Measurements from ENCODE around the gene HOXC10.

The HOXC10 gene

DNA sequence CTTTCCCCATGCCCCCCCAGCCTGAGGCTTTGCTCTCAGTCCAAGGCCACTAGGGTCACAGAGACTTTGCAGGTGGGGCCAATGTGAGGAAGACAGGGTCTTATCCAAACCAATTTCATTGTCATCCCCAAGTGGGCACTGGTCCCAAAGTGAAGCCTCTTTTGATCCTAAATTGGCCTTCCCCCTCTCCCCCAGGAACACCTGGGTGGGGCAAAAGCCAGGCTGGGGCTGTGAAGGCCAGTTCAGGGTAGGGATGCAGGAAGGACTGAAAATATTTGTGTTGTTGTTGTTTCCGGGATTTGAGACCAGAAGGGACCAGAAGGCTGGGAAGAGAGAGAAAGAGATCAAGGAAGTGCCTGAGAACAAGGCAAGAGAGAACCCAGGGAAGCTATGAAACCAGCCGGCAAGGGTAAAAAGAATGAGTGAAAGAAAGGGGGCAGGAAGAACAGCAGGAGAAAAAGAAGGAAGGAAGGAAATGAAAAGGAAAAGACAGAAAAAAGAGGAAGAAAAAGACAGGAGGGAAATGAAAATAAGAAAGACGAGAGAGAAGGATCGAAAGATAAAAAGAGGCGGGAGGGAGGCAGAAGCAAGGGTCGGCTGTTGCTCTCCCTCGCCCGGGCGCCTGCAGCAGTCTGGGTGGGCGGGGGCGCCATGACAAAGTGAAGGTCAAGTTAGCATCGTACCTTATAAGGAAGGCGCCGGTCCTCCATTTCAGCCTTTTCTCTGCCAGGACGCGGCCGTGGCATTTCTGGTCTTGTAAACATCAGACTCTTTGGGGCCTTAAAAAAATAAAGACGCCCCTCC is 19.5 kb upstream of the HOXC10 start:
- no peak for DNase-seq (ENCODE audit: low read depth in 2 of 2)

DNA sequence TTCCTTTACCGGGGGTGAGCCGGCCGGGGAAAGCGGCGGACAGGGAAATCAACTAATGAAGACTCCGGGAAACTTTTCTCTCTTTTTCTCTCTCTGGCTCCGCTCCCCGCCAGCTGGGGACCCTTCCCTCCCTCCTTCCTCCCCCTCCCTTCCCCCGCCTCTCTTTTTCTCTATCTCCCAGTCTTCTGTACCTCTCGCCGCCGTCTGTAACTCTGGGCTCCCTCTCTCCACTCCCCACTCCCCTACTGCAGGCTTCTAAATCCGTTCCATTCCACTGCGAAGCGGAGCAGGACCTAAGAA is 18.9 kb upstream of the HOXC10 start:
- DNase-seq (ENCODE audit: low read depth in 2 of 2), result no peak

DNA sequence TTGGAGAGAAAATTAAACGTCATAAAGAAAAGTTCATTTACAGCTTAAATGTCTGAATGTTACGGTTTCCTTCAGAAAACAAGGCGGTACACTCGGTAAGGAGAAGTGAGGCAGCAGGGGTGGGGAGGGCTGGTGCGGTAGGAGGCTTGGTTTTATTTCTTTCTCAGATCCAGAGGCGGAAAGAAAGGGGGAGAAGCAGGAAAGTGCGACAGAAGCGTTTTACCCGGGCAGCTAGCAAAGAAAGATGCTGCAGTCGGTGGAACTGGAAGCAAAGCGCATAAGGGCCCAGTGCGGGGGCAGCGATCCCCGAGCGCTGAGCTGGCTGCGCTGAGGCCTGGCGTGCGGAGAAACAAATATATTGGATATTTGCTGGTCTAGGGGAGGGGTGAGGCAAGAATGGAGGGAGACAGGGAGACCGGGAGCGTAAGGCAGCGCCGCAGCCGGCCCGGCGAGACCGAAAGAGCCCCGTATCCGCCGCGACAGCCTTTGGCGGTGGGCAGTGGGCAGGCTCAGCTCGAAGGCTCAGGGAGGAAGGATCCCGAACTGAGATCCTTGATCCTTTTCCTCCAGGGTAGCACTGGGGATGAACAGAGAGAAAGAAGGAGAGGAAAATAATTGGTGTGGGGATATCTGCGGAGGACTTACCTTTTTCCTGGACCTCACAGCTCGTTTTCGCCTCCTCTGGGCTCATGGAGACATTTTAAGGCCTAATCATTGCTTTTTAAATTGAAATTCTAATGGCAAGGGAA is 18.4 kb upstream of the HOXC10 start:
- no peak for DNase-seq (ENCODE audit: low read depth in 2 of 2)

DNA sequence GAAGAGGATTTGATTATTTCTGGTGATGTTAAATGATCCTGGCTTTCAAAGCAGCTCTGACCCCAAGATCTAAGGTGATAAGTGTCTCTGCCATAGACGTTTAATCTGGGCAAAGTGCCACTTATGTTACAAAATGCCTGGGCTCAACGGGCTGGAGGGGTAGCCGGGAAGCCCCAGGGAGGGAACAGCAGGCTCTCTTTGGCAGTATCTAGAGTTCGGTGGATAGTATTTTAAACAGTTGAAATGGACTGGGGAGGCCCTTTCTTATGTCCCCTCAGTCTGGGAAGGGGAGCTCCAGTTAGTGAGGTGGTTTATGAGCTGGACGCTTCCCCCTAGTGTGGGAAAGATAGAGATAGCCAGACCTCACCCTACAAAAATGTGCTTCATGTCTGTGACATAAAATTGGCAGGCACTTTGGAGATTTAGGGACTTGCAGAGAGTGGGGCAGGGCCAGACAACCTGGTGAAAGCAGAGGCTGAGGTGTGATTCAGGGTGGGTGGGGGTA is 17.5 kb upstream of the HOXC10 start:
- DNase-seq (ENCODE audit: low read depth in 2 of 2), result no peak

DNA sequence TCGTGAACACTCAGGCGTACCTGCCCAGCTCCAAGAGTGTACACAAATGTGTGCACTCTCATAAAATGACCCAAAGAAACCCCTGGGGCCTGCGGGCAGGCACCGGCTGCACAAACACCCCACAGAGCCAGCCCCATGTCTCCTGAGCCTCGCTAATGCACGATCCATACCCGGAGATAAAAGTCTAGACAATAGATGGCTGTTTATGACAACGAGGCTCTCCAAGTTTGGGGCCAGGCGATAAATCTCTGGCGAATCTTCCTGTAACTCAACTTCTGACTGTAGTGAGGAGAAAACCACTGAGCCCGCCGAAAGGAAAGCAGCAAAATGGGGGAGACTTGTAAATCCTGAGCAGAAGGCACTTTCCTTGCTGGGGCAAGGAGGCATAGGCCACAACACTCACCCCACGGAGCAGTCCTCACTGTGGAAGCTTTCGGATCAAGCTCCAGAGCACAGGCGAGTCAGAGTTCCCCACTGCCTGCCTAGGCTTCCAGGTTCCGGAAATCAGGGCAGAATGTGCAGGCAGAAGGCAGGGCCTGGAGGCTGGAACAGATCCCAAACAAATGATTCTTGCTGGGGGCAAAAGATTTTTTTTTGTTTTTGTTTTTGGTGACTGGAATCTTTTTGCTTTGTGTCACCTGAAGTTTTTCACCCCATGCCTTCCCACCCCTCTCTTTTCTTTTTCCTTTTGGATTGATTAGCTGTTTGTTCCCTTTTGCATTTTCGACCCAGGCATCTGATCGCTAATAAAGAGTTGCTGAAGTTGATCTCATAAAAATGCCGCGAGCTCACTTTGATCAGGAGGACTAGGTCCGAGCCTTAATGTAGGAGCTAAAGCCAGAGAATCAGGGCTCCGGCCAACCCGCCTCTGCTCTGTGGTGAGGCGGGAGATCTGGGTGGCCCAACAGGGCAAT is 16.5 kb upstream of the HOXC10 start:
- DNase-seq (ENCODE audit: low read depth in 2 of 2), result no peak

DNA sequence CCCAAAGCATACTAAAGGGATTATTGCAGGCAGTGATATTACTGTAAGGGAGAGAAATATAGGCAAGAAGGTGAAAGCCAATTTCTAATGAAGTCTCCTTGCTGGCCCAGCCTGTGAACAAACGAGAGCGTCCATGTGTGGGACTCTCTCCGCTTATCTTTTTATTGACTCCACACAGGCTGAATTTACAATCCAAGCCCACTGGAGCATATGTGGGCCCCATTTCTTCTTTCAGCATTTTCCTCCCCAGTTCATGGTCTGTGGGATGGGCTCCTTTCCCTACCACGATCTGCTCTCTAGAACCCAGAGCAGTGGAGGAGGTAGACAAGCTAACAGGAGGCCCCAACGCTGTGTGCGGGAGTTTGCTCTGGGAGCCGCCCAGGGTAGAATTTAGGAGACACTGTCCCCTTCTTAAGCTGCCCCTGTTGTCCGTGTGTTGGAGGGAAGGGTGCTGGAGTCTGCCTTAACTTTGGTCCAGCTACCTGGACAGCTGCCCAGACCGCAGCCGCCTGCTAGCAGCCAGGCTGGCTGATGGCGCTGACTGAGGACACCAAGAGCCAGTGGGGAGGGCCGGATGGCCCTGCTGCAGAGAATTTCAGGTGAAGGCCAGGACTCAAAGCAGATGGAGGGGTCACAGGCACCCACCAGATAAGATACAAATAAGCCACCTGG is 15.2 kb upstream of the HOXC10 start:
- DNase-seq (ENCODE audit: low read depth in 2 of 2), result no peak

DNA sequence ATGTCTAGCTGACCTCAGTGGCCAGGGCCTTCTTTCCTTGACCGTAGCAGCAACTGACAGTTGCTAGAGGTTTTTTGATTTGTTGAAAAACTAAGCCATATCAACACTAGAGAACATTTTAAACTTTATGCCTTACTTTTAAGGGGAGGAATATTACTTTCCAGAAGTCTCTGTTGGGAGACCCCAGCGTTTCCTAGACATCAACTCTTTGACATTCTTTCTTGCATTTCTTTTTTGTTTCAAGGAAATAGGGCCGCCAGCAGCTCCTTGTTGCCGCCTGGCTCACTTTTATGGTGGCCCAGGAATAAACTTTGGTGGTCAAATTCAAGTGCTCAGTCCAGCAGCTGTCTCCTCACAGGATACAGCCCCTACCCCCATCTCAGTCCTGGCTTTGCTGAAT is 14.5 kb upstream of the HOXC10 start:
- no peak for DNase-seq (ENCODE audit: low read depth in 2 of 2)

DNA sequence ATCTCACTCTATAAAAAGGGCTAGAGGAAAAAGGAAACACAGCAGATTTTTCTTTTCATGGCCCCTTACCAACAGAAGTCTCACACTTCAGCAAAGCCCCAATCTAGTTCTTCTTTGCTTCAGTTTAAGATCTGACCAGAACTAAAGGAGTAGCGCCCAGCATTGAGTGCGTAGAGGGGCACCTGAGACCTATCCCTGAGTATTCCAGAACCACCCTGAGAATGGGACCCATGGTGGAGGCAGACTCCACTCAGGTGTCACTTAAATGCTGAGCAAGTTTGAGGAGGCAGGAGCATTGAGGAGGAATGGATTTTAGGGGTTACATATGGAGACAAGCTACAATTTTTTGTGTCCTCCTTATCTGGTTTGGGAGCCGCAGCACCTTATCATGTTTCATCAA is 13.8 kb upstream of the HOXC10 start:
- no peak for DNase-seq (ENCODE audit: low read depth in 2 of 2)

DNA sequence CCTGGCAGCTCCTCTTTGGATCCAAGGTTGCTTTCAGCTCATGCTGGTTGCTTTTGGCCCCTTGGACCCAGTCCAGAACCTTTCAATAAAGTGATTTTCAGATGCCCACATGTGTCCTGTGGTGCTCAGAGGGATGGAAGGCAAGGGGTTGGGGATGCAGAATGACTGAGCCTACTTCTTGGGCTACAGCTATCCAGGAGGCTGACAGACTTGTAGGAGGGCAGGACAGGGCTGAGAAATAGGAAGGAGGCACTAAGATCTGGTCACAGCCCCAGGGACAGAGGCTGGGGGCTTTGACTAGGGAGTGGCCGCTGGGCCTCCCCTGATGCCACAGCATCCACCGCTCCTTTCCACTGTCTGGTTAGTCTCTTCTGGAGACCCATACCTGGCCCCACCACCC is 13.3 kb upstream of the HOXC10 start:
- DNase-seq (ENCODE audit: low read depth in 2 of 2), result no peak

DNA sequence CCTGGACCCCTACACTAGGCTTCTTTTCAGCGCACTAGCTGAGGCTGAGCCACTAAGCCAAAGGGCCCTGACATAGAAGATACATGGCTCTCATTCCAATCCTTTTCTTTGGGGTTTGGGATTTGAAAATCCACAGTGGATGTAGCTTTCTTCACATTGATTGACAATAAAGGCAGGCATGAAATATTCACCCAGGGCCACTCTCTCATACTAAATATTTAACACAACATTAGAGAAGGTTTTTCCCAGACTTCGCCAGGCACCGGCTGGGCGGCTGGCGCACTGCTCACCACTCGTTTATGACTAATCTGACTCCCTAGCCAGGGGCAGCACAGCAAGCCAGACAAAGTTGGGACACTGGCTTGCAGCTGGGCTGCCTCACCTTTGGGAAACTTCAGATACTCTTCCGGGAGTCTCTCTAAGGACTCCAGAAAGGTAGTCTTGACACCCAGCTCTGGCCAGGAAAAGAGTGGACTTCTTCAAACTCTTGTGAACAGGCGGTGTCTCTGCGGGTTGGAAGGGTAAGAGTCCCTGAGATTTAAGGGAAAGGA is 12.7 kb upstream of the HOXC10 start:
- DNase-seq (ENCODE audit: low read depth in 2 of 2), result no peak

DNA sequence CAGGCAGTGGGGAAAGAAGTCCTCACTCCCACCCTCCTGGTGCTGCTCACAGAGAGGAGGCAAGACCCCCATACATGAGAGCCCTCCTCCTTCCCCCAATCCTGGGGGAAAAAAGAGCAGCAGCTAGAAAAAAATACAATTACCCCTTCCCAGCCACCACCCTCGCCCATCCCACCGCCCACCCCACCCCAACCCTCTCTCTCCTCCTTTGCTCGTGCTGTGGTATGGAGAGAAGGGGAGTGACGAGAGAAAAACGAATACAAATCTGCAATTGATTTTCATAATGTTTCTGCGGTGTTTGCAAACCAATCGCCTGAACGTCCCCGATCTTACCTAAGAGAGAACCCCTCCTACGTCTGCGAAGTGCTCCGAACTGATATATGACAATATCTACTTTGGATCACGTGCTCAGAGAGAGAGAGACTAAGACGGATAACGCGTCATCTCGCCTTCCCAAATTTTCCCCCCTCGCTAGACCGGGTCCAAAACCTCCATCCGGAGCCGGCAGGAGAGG is 12.2 kb upstream of the HOXC10 start, which contains the start of gene HOXC11:
Gene HOXC11 (plus strand): TSS at position 405 of the 514 bp plus-strand sequence. CDS start 116 bp downstream, outside the sequence.
- no peak for DNase-seq (ENCODE audit: low read depth in 2 of 2)

DNA sequence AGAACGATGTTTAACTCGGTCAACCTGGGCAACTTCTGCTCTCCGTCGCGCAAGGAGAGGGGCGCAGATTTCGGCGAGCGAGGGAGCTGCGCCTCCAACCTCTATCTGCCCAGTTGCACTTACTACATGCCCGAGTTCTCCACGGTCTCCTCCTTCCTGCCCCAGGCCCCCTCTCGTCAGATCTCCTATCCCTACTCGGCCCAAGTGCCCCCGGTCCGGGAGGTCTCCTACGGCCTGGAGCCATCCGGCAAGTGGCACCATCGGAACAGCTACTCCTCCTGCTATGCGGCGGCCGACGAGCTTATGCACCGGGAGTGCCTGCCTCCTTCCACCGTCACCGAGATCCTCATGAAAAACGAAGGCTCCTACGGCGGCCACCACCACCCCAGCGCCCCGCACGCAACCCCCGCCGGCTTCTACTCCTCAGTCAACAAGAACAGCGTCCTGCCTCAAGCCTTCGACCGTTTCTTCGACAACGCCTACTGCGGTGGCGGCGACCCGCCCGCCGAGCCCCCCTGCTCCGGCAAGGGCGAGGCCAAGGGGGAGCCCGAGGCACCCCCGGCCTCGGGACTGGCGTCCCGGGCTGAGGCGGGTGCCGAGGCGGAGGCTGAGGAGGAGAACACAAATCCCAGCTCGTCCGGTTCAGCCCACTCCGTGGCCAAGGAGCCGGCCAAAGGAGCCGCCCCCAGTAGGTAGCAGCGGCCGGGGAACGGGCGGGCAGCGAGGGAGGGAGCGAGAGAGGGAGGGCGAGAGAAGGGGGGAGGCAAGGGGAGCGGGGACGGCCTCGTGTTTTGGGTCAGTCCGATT is 11.5 kb upstream of the HOXC10 start:
- DNase-seq (ENCODE audit: low read depth in 2 of 2), result no peak

DNA sequence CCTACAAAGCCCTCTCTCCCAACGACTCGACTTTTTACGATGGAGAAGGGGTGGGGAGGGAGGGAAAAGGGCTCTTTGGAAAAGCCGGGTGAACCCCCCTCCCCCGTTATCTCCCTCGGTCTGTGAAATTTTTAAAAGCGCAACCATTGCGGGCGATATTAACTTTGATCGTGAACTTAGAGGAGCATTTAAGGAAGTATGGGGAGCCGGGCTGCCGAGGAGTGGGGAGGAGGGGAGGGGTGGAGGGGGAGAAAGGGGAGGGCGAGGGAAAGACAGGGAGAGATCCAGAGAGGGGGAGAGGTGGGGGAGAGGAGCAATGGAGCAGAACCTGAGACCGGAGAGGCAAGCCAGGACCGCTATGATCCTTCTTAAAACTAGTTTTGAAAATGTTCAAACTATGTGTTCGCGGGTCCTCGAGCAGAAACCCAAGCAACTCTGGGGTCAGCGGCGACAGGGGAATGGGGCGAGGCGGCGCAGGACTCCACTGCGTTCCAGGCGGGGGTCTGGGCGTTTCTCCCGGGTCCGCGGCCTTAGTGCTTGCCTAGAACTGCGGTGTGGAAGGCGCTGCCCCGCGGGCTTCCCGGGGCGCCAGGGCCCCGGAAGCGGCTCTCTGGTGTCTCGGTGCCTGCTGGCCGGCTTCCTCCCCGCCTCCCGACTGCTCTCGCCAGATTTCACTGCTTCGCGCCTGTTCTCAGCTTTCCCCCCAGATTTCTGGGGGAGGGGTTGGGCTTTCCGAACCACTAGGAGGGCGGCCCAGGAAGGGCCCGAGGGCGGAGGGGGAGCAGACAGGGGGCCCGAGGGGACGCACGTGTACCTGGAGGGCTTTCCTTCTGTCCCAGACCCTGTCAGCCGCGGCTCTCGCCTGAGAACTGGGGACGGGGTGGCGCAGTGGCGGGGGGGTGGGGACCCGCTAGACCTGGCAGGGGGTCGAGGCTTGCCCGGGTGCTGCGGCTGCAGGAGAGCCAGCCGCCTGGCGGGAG is 10.6 kb upstream of the HOXC10 start, which contains the start of gene HOTAIR:
Gene HOTAIR (minus strand): TSS at position 871 of the 980 bp plus-strand sequence.
- DNase-seq (ENCODE audit: low read depth in 2 of 2), result peak in 1 of 2 donors; percentile 21

DNA sequence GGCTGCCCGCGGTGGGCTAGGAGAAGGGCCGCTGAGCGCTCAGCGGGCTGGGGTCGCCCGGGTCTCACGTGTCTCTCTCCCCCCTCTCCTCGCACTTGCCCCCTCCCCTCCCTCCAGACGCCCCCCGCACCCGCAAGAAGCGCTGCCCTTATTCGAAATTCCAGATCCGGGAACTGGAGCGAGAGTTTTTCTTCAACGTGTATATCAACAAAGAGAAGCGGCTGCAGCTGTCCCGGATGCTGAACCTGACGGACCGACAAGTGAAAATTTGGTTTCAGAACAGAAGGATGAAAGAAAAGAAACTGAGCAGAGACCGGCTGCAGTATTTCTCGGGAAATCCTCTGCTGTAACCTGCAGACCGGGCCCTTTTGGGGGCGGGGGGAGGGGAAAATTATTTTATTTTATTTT is 9.9 kb upstream of the HOXC10 start:
- no peak for DNase-seq (ENCODE audit: low read depth in 2 of 2)

DNA sequence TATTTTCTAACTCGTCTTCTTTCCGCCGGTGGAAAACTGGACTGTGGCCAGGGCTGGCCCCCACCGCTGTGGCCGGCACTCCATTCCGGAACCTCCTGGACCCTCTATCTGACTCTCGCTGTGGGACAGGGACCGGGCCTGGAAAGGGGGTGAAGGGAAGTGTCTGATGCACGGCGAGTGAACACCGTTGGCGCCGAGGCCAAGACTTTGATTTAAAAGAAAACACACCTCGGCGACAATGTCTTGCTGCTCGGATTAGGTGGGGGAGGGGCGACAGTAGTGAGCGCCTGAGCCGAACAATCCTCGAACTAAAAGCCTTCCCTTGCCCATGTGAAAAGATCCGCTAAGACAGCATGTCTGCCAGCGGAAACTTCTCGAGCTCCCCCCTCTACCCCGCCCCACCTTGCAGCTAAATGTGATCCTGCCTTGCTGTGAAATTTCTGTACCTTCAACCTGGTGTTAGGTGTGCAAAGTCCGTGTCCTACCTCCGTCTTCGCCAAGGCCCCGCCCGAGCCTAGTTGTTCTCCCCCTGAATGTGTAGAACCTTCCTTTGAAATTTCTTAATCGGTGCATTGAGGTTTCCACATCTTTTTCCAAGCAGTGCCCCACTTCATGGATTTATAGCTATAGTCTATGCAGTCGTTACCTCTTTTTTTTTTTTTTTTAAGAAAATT is 9.3 kb upstream of the HOXC10 start:
- DNase-seq (ENCODE audit: low read depth in 2 of 2), result no peak

DNA sequence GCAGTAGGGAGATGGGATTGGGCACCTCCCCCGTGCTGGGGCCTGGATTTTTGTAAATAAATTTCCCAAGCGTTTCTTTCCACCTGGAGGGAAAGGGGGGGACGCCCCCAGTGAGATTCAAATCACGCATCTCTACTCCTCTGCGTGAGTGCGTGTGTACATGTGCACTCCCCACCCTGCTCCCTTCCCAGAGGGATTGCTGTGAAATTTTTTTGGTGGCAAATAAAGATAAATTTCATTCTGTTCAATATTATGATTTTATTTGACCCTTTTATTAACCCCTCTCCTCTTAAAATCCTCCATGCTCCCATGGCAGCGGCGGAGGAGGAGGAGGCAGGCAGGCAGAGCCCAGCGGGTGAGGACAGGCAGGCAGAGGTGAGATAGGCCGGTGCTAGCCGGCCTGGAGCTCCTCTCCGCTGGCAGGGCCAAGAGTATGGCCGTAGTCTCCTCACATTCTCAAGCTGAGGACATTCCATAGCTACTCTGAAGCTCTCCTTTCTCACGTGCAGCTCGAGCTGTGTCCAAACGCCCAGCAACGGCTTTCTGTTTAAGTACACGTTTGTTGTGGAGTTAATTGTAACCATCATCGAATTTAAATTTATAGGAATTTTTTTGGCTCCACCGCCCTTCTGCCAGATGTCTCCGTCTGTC is 8.6 kb upstream of the HOXC10 start:
- no peak for DNase-seq (ENCODE audit: low read depth in 2 of 2)

DNA sequence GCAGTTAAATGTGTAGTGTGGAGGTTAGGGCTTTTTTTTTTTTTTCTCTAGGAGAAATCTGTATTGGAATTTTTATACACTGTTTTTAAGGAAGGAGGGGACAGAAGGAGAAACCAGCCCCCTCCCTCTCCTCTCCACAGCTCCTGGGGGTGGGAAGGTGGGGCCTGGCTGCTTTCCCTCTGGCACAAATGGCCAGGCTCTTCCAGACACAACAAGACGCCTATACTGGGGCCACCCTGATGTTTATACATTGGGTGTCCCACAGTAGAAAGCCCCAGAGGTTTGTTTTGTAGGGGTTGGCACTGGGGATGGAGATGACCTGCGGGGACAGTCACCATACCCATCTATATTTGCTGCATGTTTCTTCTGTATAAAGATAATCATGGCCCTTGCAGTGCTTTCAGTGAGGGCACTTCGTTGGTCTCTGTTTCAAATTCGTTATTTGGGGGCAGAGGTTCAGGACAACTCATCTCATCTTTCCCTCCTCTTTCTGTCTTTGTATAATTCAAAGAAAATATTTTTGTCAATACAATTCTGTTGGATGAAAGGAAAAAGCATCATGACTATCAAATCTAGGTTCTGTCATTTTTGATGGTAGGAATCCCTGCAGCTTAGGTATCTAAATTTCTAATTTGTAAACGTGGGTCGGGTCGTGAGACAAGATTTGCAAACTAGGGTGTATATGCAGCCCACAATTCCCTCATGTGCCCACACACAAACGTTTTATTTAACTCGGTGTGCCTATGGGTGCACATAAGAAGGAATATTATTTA is 7.9 kb upstream of the HOXC10 start:
- no peak for DNase-seq (ENCODE audit: low read depth in 2 of 2)

Data from stimulated activated CD8-positive, alpha-beta memory T cell treated with anti-CD3 and anti-CD28 coated beads, Interleukin-15, amount 100 ng/mL, for 48 hours (primary cell).